ENCODE results near the gene LRRC46.

Gene LRRC46, protein sequence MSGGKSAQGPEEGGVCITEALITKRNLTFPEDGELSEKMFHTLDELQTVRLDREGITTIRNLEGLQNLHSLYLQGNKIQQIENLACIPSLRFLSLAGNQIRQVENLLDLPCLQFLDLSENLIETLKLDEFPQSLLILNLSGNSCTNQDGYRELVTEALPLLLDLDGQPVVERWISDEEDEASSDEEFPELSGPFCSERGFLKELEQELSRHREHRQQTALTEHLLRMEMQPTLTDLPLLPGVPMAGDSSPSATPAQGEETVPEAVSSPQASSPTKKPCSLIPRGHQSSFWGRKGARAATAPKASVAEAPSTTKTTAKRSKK

DNA sequence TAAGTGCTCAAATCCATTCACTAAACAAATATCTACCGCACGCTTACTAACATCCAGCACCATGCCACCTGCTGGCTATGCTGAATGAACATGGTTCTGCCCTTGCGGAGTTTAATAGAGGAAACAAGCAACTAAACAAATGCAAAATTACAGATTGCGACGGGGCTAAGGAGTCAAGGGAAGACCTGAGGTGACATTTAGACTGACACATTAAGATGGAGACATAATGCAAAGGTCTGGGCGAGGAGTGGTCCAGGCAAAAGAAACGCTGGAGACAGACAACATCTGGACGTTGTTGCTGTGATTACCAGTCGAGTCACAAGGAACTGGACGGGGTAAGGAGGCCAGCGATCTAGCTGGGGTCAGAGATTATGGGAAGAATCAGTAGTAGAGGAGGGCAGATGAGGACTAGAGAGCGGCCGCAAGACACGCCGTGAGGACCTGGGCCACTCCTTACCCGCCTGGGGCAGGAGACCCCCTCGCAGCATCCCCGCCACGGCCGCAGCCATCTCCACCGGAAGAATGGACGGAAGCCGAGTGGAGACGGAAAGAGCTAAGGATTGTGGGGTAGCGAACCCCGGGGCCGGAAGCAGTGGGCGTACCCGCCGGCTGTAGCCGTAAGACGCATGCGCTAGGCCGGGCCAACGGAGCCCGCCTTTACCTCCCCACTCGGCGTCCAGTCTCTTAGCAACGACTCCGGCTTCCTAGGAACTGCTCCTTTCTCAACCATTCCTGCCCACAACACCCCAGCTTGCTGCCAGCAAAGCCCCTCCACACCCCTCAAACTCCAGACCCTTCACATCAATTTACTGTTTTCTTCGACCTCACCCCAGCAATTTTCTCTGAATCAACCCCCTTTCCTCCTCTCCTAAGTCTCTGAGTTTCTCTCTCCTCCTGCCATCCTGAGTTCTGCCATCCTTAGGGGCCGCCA, at the start of gene LRRC46, which contains the start of gene MRPL10:
Gene LRRC46, plus strand, starts transcription at position 668 of the 931 bp plus-strand sequence. CDS start 320 bp downstream, outside the sequence.
Gene MRPL10, minus strand, starts transcription at position 539 of the 931 bp plus-strand sequence. Its CDS starts 30 bp downstream, at position 509.
- in situ Hi-C loops (cut with HindIII; ENCODE audit: low sequenced_read_pairs): no loop called here

DNA sequence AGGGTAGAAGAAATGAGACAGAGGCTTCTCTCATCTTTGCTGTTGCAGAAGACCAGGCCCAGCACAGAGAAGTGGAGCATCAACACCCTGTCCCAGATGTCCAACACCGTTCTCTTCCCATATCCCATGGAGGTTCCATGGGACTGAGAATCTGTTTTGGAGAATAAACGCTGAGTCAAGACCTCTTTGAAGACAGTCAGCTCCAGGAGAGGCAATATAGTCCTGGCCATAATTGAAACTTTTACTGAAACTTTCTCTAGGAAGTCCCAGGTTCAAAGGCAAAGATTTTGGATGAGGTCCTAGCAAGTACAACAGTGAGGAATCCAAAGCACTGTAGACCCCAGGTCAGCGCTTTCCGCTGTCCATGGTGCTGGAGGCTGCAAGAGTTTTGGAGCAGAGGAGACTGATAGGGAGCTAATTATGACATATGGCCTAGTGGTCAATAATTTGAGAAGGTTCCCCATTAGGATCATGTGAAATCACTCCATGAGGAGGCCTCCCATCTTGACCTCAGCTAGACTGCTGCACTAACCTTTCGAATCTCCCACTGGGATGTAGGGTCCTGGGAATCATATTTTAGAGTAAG, 45.8 kb upstream of the LRRC46 start:
- in situ Hi-C loops (cut with HindIII; ENCODE audit: low sequenced_read_pairs): no loop called here

DNA sequence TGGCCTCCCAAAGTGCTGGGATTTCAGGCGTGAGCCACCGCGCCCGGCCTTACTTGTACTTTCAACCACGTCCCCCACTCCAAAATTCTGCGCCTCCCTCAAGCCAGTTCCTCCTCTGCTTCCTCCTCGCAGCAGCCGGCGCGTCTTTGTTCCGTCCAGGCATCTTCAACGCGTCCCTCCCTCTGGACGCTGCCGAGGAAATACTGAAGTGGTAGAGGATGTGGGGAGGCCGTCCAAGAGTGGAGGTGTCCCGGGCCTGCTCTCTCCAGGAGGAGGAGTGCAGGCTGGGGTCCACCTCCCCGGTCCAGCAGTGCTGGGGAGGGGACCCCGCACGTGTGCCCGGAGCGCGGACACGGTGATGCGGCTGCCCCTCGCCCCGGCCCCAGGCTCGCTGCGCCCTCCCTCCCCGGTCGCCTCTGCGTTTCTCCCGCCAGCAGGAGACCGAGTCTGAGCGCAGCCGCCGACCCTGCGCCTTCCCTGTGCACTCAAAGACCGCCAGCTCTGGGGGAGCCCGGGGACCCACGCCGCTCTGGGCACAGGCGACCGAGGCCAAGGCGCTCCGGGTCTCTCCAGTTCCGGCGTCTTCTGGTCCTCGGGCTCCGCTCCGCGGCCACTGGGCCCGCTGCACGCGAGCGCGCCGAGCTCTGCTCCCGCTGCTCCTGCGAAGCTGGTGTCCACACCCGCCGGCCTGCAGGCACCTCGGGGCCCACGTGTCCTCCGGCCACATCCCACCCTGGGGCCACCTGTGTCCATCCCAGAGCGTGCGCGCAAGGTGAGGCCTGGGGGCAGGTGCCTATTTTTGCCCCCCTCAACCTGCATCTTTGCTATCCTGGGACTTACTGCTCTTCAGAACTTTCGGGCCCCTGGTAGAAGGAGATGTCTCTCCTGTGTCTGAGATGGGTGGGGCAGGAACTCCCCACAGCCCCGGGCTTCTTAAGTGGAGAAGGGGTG, 41.6 kb upstream of the LRRC46 start:
- in situ Hi-C loops (cut with HindIII; ENCODE audit: low sequenced_read_pairs): no loop called here

DNA sequence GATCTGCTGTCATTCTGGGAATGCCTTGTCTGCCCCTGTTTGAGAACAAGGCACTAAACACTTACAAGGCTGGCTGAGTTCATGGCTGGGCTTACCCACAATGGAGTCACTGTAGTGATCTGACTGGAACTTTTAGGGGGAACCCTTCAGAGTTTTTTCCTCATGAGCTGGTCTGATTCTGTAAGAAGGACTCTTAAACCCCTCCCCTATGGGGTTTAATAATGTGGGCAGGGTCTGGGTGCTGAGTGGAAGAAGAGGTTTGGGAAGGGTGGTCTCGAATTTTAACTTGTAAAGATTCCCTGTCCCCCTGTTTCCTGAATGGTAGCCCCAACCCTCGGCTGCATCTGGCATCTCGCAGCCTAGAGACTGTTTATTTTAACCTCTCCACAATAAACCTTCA, 40.4 kb upstream of the LRRC46 start:
- in situ Hi-C loops (cut with HindIII; ENCODE audit: low sequenced_read_pairs): no loop called here

DNA sequence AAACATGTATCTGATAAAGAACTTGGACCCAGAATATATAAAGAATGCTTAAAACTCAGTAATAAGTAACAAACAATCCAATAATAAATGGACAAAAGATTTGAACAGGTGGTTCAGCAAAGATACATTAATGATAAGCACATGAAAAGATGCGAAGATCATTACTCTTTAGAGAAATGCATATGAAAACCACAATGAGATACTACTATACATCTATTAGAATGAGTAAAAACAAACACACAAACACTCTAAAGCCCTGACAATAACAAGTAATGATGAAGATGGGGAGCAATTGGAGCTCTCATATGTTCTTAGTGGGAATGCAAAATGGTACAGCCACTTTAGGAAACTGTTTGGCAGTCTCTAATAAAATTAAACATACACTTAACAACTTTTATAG, 39.0 kb upstream of the LRRC46 start:
- in situ Hi-C loops (cut with HindIII; ENCODE audit: low sequenced_read_pairs): no loop called here

DNA sequence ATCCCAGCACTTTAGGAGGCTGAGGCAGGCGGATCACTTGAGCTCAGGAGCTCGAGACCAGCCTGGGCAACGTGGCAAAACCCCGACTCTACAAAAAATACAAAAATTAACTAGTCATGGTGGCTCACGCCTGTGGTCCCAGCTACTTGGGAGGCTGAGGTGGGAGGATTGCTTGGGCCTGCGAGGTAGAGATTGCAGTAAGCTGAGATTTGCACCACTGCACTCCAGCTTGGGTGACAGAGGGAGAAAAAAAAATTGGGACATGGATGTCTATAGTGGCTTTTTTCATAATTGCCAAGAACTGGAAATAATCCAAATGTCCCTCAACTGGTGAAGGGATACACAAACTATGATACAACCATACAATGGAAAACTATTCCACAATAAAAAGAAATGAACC, 38.5 kb upstream of the LRRC46 start:
- in situ Hi-C loops (cut with HindIII; ENCODE audit: low sequenced_read_pairs): no loop called here

DNA sequence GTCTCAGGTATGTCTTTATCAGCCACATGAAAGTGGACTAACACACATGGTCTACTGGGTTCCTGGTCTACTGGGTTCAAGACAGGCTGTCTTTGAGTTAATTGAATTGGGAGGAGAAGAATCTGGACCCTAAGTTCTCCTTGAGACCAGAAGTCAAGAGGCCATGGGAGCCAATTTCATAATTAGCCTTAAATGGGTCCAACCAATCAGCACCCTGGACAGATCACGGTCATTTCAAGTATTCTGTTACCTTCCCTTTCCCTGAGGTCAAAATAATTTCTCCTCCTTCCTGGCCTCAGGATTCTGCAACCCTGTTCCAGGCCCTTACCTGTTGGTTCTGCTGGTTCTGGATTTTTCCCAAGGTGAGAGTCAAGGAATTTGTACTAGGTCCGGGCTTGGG, 33.7 kb upstream of the LRRC46 start:
- in situ Hi-C loops (cut with HindIII; ENCODE audit: low sequenced_read_pairs): no loop called here

DNA sequence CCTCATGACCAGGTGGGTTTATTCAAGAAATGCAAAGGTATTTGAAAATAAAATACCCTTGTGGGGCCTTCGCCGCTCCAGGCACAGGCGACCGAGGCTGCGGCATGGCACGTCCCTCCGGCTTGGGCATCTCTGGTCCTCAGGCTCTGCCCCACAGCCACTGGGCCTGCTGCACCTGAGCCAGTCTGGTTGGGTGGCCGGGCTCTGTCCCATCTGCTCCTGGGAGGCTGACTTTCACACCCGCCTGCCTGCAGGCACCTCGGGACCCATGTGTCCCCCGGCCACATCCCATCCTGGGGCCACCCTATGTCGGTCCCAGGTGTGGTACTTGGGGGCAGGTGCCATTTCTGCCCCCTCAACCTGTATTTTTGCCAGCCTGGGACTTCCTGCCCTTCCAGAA, 30.8 kb upstream of the LRRC46 start:
- in situ Hi-C loops (cut with HindIII; ENCODE audit: low sequenced_read_pairs): no loop called here

DNA sequence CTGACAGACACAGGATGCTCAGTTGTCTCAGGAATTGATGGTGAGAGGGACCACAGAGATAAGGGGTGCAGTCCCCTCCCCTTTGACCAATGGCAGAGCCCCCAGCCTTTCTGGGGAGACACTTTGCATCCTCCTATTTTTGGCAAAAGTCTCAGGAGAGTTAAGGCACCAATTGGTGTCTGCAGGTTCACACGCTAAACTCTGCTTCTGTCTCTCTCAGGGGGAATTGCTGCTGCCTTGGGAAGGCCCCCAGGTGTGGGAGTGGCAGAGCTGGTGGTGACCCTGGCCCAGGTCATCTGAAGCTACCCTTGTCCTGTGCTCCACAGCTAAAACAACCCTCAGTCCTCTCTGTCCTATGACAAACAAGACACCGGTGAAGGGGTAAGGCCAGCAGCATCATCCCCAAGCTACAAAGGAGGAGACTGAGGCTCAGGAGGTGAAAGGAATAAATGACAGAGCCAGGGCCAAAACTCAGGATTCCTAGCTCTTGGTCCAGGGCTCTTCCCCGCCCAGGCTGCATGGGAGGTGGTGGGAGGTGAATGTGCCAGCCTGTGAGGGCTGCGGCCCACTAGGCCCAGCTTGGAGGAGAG, 30.2 kb upstream of the LRRC46 start:
- in situ Hi-C loops (cut with HindIII; ENCODE audit: low sequenced_read_pairs): no loop called here

DNA sequence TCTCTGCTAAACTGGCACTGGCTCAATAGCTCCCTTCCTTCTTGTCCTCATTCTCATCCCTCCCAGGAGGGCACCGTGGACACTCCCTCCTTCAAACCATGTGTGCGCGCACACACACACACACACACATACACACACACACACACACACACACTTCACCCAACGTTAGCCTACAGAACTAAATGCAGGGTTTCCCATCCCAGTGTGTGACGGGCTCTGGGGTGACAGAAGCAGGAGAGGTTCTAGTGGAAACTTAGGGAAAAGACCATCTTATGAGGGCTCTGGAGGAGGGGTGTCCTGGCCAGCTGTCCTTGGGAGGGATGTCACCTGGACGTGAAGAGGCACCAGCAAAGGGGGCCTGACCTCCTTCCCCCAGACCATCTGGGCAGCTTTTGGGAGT, 29.6 kb upstream of the LRRC46 start:
- in situ Hi-C loops (cut with HindIII; ENCODE audit: low sequenced_read_pairs): no loop called here

DNA sequence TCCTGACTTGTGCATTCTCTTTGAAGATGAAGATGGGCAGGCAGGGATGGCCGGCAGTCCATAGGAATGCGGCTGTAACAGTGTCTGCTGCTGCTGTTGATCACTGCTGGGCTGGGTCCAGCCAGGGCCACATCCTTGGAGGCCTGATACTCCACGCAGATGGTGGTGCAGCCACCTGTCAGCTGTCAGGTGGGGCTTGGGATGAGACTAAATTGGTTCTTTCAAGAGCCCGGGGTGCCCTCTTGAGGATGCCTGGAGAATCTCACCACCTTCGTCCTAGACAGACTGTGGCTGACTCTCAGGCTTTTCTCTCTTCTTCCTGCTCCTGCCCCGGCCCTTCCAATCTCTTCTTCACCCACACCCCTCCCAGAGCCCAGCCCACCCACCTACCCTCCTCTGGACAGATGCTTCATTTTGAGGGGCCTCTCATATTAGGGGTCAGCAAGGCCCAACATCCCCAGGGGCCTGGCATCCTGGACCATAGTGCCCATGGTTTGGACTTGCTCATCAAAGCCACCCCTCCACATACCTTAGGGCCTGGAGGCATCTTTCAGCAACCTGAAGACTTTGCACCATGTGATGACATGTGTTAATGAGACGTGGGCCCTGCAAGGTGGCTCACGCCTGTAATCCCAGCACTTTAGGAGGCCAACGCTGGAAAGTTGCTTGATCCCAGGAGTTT, 29.0 kb upstream of the LRRC46 start:
- in situ Hi-C loops (cut with HindIII; ENCODE audit: low sequenced_read_pairs): no loop called here

DNA sequence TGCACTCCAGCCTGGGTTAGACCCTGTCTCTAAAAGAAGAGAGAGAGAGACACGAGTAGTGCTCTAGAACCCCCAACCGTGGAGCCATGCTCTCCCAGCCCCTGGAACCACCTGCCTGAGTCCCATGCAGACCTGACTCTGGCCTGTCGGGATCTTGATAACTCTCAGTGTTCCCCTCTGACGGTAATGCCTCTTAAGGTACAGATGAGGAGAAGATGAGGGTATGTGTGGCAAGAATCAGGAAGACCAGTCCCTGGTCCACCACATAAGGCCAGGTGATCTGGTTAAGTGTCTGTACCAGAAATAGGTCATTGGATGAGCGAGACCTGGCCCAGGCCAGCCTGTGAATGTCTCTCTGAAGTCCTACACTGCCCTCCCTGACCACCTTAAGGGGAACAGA, 28.3 kb upstream of the LRRC46 start:
- in situ Hi-C loops (cut with HindIII; ENCODE audit: low sequenced_read_pairs): no loop called here

DNA sequence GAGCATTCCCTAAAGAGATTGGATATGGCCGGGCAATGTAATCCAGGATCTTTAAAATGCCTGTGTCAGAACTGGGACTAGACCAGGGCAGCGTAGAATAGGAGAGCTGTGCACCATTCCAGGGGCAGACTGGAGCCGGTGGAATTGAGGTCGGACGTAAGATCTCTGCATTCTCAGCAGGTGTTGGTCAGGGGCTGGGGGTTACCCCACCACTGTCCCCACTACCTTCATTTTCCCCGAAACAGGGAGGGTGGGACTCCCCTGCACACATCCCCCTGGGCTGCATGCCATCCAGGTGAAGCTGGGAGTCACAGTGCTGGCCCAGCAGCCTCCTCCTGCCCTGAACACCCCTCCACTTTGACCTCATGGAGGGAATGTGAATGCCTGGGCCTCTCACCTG, 27.7 kb upstream of the LRRC46 start:
- in situ Hi-C loops (cut with HindIII; ENCODE audit: low sequenced_read_pairs): no loop called here

DNA sequence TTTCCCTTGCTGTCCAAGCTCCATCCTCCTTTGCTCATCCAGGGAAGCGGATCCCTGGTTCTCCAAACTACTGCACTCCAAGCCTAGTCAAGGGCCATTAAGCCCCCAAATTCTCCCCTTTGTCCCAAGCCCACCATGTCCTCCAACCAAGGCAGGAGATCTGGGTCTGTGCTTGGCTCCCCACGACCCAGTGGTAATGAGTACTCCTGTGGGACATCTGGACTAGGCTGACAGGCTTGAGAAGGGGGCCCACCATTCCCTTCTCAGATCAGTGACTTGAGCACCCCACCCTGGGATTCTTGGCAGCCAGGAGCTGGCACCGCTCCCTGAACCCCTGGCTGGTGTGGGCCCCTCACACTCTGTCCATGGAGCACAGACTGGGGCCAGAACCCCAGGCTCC, 27.0 kb upstream of the LRRC46 start:
- in situ Hi-C loops (cut with HindIII; ENCODE audit: low sequenced_read_pairs): no loop called here

DNA sequence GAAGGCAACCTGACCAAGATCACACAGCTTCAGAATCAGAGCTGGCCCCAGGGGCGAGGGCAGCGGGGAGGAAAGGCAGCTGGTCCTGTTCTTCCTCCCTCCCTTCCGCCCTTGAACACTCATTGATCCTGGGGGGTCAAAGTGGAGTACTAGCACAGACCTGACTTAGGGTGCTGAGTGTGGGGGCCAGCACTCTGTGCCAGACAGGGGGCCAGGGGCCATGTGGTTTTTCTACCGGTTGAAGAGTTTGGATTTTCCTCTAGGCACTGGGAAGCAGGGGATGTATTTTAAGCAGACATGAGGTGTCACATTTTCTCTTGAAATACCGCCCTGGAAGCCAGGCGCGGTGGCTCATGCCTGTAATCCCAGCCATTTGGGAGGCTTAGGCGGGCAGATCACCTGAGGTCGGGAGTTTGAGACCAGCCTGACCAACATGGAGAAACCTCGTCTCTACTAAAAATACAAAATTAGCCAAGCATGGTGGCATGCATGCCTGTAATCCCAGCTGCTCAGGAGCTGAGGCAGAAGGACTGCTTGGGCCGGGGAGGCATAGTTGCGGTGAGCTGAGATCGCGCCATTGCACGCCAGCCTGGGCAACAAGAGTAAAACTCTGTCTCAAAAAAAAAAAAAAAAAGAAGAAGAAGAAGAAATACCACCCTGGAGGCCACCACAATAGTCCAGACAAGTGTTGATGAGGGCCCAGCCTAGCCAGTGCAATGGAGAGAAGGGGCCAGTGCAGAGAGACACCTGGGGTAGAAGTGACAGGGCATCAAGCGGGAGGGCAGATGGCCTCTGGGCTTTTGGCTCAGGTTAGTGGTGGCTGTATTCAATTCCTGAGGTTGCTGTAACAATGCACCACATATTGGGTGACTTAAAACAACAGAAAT, 25.2 kb upstream of the LRRC46 start:
- in situ Hi-C loops (cut with HindIII; ENCODE audit: low sequenced_read_pairs): no loop called here

DNA sequence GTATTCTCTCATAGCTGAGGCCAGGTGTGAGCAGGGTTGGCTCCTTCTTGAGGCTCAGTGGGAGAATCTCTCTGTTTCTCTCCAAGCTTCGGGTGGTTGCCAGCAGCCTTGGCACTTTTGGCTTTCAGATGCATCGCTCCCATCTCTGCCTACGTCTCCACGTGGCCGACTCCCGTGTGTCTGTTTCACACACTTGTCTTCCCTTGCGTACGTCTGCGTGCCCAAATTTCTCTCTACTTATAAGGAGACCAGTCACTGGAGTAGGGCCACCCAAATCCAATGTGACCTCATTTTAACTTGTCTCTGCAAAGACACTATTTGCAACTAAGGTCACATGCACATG, 24.6 kb upstream of the LRRC46 start:
- in situ Hi-C loops (cut with HindIII; ENCODE audit: low sequenced_read_pairs): no loop called here

DNA sequence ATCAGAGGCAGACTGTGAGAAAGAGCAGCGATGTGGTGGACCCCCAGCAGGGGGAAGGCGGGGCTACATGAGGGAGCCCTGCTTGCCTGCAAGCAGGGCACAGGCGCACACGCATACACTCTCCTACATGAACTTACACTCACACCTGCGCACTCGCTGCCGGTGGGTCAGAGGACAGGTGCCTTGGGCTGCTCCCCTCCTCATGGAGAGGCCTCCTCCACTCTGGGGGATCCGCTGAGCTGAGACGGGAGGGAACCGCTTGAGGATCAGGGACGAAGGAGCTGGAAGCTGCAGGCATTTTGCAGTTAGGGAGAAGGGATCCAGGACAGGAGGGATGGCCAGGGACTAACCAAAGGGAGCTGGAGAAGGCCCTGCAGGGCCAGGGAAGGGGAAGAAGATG, 24.0 kb upstream of the LRRC46 start:
- in situ Hi-C loops (cut with HindIII; ENCODE audit: low sequenced_read_pairs): no loop called here

DNA sequence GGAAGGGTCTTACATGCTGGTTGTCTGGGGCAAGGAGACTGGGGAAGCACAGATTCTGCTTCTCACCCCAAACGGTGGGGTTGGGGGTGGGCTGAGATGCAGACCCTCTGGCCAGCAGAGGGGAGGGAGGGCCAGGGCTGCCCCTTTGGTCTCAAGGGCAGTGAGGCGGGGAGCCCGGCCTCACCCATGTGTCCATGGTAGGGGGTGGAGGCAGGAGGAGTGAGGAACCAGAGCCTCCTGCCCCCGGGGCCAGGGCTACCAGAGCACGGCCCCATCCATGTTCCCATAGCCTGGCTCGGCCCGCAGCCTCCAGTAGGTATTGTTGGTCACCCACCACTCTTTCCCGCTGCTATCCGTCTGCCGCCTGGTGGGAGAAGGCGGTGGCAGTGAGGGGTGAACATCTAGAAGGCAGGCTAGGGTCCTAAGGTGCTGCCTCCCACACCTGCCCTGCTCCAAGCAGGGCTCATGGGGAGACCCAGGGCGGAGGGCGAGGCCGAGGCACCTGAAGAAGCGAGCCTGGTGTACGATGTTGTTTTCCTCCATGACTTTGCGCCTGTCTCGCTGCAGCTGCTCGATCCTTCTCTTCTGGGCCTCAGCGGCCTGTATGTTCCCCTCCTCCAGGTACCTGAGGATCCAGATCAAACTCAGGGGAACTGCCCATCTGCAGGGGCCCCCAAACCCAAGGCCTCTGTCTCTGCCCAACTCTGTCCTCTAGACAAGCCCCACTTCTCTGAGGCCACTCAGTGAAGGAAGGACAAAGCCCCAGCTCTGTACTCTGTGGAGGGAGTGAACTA, 23.2 kb upstream of the LRRC46 start:
- in situ Hi-C loops (cut with HindIII; ENCODE audit: low sequenced_read_pairs): no loop called here
